GM23338 (cell line): ENCODE measurements around the gene TREML4.

Experiments
- EZH2 ChIP-seq: fragments of 200-600 bp; sonication (generic); IDR thresholded peaks from one replicate; pipeline ENCODE4 v1.8.0; 2017; ENCODE audit warnings: antibody characterized with exemption, mild to moderate bottlenecking, low read depth; ENCODE audit not compliant: unreplicated experiment
- EZH2phosphoT487 ChIP-seq: fragments of 200-600 bp; sonication (generic); IDR thresholded peaks from one replicate; pipeline ENCODE4 v1.8.1; 2018; ENCODE audit warnings: antibody characterized with exemption; ENCODE audit not compliant: unreplicated experiment
- TF ChIP-seq, protein P1 (sequence below), 2 experiments: fragments of 200-600 bp in 1 of 2; sonication (generic) in 1 of 2; conservative IDR thresholded peaks; 2 replicates each; pipeline versions ENCODE4 v1.5.1 to v1.6.1; 2016 to 2017; ENCODE audit warnings: antibody characterized with exemption in 2 of 2, low read depth in 2 of 2, mild to moderate bottlenecking in 2 of 2, moderate library complexity in 1 of 2

GRCh38 chr6:41186031-41186562, 42.1 kb upstream of the TREML4 start:
- TF ChIP-seq, protein P1, sequence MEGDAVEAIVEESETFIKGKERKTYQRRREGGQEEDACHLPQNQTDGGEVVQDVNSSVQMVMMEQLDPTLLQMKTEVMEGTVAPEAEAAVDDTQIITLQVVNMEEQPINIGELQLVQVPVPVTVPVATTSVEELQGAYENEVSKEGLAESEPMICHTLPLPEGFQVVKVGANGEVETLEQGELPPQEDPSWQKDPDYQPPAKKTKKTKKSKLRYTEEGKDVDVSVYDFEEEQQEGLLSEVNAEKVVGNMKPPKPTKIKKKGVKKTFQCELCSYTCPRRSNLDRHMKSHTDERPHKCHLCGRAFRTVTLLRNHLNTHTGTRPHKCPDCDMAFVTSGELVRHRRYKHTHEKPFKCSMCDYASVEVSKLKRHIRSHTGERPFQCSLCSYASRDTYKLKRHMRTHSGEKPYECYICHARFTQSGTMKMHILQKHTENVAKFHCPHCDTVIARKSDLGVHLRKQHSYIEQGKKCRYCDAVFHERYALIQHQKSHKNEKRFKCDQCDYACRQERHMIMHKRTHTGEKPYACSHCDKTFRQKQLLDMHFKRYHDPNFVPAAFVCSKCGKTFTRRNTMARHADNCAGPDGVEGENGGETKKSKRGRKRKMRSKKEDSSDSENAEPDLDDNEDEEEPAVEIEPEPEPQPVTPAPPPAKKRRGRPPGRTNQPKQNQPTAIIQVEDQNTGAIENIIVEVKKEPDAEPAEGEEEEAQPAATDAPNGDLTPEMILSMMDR (conservative IDR thresholded peaks at IDR 0.05; ENCODE audit: low read depth in 2 of 2): no peak
- TF ChIP-seq EZH2: no peak
- TF ChIP-seq EZH2phosphoT487: no peak
